HEK293 (cell line): ENCODE results near the gene COMP.

Experiments
- CTCF ChIA-PET: fragments of 350-600 bp; formaldehyde crosslinking; extraction: SDS; loops from one replicate; lab custom pipeline; 2021; ENCODE audit warnings: antibody characterized with exemption; lab: Yijun Ruan, JAX
- POLR2A ChIA-PET: fragments of 300-600 bp; formaldehyde crosslinking; extraction: SDS; loops from one replicate; lab custom pipeline; 2020; ENCODE audit warnings: antibody characterized with exemption, inconsistent platforms; lab: Yijun Ruan, JAX
- H3K27ac ChIP-seq: fragments of 200-500 bp; sonication (Bioruptor generic); 2 replicates; pipeline ENCODE4 v1.5.1; 2014; ENCODE audit warnings: low read depth, low read length, control low read depth, inconsistent platforms; ENCODE audit errors: extremely low read depth
- H3K36me3 ChIP-seq, 2 experiments: fragments of 200-500 bp in 1 of 2; sonication (Bioruptor generic) in 1 of 2; 1 replicate in 1 of 2; 2 replicates in 1 of 2; pipeline ENCODE4 v1.5.1; 2014 to 2017; ENCODE audit warnings: inconsistent platforms in 2 of 2, low read length in 2 of 2; ENCODE audit not compliant: control insufficient read depth in 2 of 2, insufficient read depth in 1 of 2
- H3K4me1 ChIP-seq: fragments of 200-500 bp; sonication (Bioruptor generic); 2 replicates; pipeline ENCODE4 v1.5.1; 2014; ENCODE audit warnings: mild to moderate bottlenecking, low read length, inconsistent platforms; ENCODE audit not compliant: control insufficient read depth, insufficient read depth
- H3K4me3 ChIP-seq: 2 replicates; pipeline ENCODE4 v1.5.1; 2011; ENCODE audit warnings: low read depth, mild to moderate bottlenecking, control low read depth, low read length, moderate library complexity
- H3K9me3 ChIP-seq: fragments of 200-500 bp; sonication (Bioruptor generic); 2 replicates; pipeline ENCODE4 v1.5.1; 2014; ENCODE audit warnings: low read depth, low read length, inconsistent platforms; ENCODE audit not compliant: control insufficient read depth, insufficient read depth
- KLF16 ChIP-seq: fragments of 450-650 bp; formaldehyde crosslinking; IDR thresholded peaks from 2 replicates; pipeline ENCODE4 v1.5.1; 2017; ENCODE audit warnings: missing biosample characterization, missing genetic modification characterization
- KLF9 ChIP-seq: fragments of 450-650 bp; formaldehyde crosslinking; IDR thresholded peaks from 2 replicates; pipeline ENCODE4 v1.5.1; 2016; ENCODE audit warnings: missing biosample characterization, missing genetic modification characterization, low read depth
- SP7 ChIP-seq: fragments of 450-650 bp; formaldehyde crosslinking; IDR thresholded peaks from 2 replicates; pipeline ENCODE4 v1.5.1; 2016; ENCODE audit warnings: missing biosample characterization, missing genetic modification characterization
- TCF7L2 ChIP-seq: IDR thresholded peaks from 2 replicates; pipeline ENCODE4 v1.6.1; 2011; ENCODE audit warnings: low read depth, mild to moderate bottlenecking, inconsistent platforms, low read length, moderate library complexity, borderline replicate concordance
- ZBTB20 ChIP-seq: fragments of 450-650 bp; formaldehyde crosslinking; IDR thresholded peaks from 2 replicates; pipeline ENCODE4 v1.5.1; 2016; ENCODE audit warnings: missing biosample characterization, missing genetic modification characterization
- ZBTB7A ChIP-seq: fragments of 450-650 bp; formaldehyde crosslinking; IDR thresholded peaks from 2 replicates; pipeline ENCODE4 v1.5.1; 2016; ENCODE audit warnings: low read depth, missing biosample characterization, missing genetic modification characterization
- ZBTB8A ChIP-seq: fragments of 450-650 bp; formaldehyde crosslinking; IDR thresholded peaks from 2 replicates; pipeline ENCODE4 v1.5.1; 2016; ENCODE audit warnings: missing biosample characterization, missing genetic modification characterization
- ZFP41 ChIP-seq: fragments of 450-650 bp; formaldehyde crosslinking; IDR thresholded peaks from 2 replicates; pipeline ENCODE4 v1.5.1; 2016; ENCODE audit warnings: missing biosample characterization, missing genetic modification characterization, borderline replicate concordance
- ZIC2 ChIP-seq: fragments of 450-650 bp; formaldehyde crosslinking; IDR thresholded peaks from 2 replicates; pipeline ENCODE4 v1.5.1; 2016; ENCODE audit warnings: missing biosample characterization, missing genetic modification characterization
- ZNF132 ChIP-seq: fragments of 450-650 bp; formaldehyde crosslinking; IDR thresholded peaks from 2 replicates; pipeline ENCODE4 v1.5.1; 2017; ENCODE audit warnings: missing biosample characterization, missing genetic modification characterization, borderline replicate concordance
- ZNF140 ChIP-seq: fragments of 450-650 bp; formaldehyde crosslinking; IDR thresholded peaks from 2 replicates; pipeline ENCODE4 v1.5.1; 2016; ENCODE audit warnings: missing biosample characterization, missing genetic modification characterization
- ZNF146 ChIP-seq: fragments of 450-650 bp; formaldehyde crosslinking; IDR thresholded peaks from 2 replicates; pipeline ENCODE4 v1.5.1; 2016; ENCODE audit warnings: missing biosample characterization, missing genetic modification characterization
- ZNF157 ChIP-seq: fragments of 450-650 bp; formaldehyde crosslinking; IDR thresholded peaks from 2 replicates; pipeline ENCODE4 v1.5.1; 2016; ENCODE audit warnings: missing biosample characterization, missing genetic modification characterization
- ZNF169 ChIP-seq: fragments of 450-650 bp; formaldehyde crosslinking; IDR thresholded peaks from 2 replicates; pipeline ENCODE4 v1.5.1; 2016; ENCODE audit warnings: missing biosample characterization, missing genetic modification characterization
- ZNF24 ChIP-seq: fragments of 450-650 bp; formaldehyde crosslinking; IDR thresholded peaks from 2 replicates; pipeline ENCODE4 v1.5.1; 2016; ENCODE audit warnings: missing biosample characterization, missing genetic modification characterization
- ZNF354C ChIP-seq: fragments of 450-650 bp; formaldehyde crosslinking; IDR thresholded peaks from 2 replicates; pipeline ENCODE4 v1.5.1; 2016; ENCODE audit warnings: missing biosample characterization, missing genetic modification characterization, low read depth, borderline replicate concordance
- ZNF394 ChIP-seq: fragments of 450-650 bp; formaldehyde crosslinking; IDR thresholded peaks from 2 replicates; pipeline ENCODE4 v1.5.1; 2016; ENCODE audit warnings: missing biosample characterization, missing genetic modification characterization, mild to moderate bottlenecking, moderate library complexity, borderline replicate concordance
- ZNF404 ChIP-seq: fragments of 450-650 bp; formaldehyde crosslinking; IDR thresholded peaks from 2 replicates; pipeline ENCODE4 v1.5.1; 2017; ENCODE audit warnings: missing biosample characterization, missing genetic modification characterization
- ZNF501 ChIP-seq: fragments of 450-650 bp; formaldehyde crosslinking; IDR thresholded peaks from 2 replicates; pipeline ENCODE4 v1.5.1; 2016; ENCODE audit warnings: missing biosample characterization, missing genetic modification characterization
- ZNF558 ChIP-seq: fragments of 450-650 bp; formaldehyde crosslinking; IDR thresholded peaks from 2 replicates; pipeline ENCODE4 v1.5.1; 2016; ENCODE audit warnings: missing biosample characterization, missing genetic modification characterization
- ZNF621 ChIP-seq: fragments of 450-650 bp; formaldehyde crosslinking; IDR thresholded peaks from 2 replicates; pipeline ENCODE4 v1.5.1; 2017; ENCODE audit warnings: missing biosample characterization, missing genetic modification characterization
- ZNF660 ChIP-seq: fragments of 450-650 bp; IDR thresholded peaks from 2 replicates; pipeline ENCODE4 v1.5.1; 2018; ENCODE audit warnings: missing biosample characterization, mild to moderate bottlenecking, missing genetic modification characterization
- ZNF776 ChIP-seq: fragments of 450-650 bp; formaldehyde crosslinking; IDR thresholded peaks from 2 replicates; pipeline ENCODE4 v1.5.0; 2017; ENCODE audit warnings: missing biosample characterization, missing genetic modification characterization, borderline replicate concordance
- ZNF792 ChIP-seq: fragments of 450-650 bp; formaldehyde crosslinking; IDR thresholded peaks from 2 replicates; pipeline ENCODE4 v1.5.1; 2016; ENCODE audit warnings: missing biosample characterization, missing genetic modification characterization
- ZNF843 ChIP-seq: fragments of 450-650 bp; formaldehyde crosslinking; IDR thresholded peaks from 2 replicates; pipeline ENCODE4 v1.5.1; 2016; ENCODE audit warnings: missing biosample characterization, missing genetic modification characterization
- ZSCAN23 ChIP-seq: fragments of 450-650 bp; formaldehyde crosslinking; IDR thresholded peaks from 2 replicates; pipeline ENCODE4 v1.5.1; 2016; ENCODE audit warnings: missing biosample characterization, missing genetic modification characterization
- TF ChIP-seq, protein P1 (sequence below): fragments of 450-650 bp; formaldehyde crosslinking; IDR thresholded peaks from 2 replicates; pipeline ENCODE4 v1.5.1; 2016; ENCODE audit warnings: missing biosample characterization, missing genetic modification characterization
- TF ChIP-seq, protein P2 (sequence below): fragments of 450-650 bp; formaldehyde crosslinking; IDR thresholded peaks from 2 replicates; pipeline ENCODE4 v1.5.1; 2016; ENCODE audit warnings: missing biosample characterization, missing genetic modification characterization

COMP gene

DNA sequence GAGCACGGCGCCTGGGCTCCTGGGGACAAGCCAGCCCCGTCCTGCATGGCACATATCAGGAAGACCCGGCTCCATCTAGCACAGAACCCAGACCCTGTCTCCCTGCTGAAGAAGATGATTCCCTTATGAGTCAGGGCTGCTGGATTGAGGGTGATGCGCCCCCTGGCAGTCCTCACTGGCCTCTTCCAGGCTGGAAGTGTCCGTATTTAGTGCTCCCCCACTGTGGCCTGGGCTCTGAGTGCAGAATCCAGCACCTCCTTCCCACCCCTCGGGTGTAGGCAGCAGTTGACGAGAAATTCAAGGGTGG, 14.9 kb downstream of the COMP start (continued):
- TF ChIP-seq ZSCAN23 (tag by site-specific recombination) = no peak
- TF ChIP-seq ZNF140 (tag by site-specific recombination) = no peak
- no peak for TF ChIP-seq ZBTB20
- TF ChIP-seq ZNF394 (tag by site-specific recombination) = no peak
- no peak for TF ChIP-seq ZNF354C (tag by site-specific recombination)
- no peak for TF ChIP-seq ZFP41 (tag by site-specific recombination)

DNA sequence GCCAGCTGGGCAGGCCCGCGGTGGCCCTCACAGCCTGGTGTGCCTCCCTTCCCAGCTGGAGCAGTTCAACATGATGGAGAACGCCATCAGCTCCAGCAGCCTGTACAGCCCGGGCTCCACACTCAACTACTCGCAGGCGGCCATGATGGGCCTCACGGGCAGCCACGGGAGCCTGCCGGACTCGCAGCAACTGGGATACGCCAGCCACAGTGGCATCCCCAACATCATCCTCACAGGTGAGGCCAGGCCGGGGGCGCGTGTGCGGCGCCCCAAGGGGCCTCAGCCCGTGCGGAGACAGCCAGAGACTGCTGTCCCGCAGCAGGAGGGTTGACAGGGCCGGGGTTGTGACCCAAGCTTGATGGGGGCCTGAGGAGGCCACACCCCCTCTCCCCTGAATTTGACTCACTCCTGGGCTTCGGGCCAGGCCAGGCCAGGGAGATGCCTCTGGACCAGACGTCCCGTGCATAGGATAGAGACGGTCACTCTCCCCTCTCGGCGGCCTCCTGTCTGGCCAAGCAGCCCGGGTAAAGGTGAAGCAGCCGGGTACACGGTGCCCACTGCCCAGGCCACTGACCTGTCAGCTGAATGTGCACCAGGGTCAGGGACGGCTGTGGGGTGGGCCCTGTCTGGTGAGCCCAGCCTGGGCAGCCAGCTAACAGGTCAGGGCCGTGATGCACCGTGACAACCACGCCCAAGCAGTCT, 15.4 kb downstream of the COMP start:
- Histone ChIP-seq H3K9me3 (no peaks in the 10 kb centered on the region), H3K27ac (no peak overlapping the region), H3K36me3 (no peaks in the 10 kb centered on the region), H3K4me3 (no peak overlapping the region), H3K4me1 (no peaks in the 10 kb centered on the region)
- CTCF ChIA-PET = interaction anchor here (0.5 to 0.6 kb wide), 2 partner anchors 10 to 155 kb away, joined by 3 to 4 read pairs; no protein-coding TSS in a partner anchor
- TF ChIP-seq, protein P1, sequence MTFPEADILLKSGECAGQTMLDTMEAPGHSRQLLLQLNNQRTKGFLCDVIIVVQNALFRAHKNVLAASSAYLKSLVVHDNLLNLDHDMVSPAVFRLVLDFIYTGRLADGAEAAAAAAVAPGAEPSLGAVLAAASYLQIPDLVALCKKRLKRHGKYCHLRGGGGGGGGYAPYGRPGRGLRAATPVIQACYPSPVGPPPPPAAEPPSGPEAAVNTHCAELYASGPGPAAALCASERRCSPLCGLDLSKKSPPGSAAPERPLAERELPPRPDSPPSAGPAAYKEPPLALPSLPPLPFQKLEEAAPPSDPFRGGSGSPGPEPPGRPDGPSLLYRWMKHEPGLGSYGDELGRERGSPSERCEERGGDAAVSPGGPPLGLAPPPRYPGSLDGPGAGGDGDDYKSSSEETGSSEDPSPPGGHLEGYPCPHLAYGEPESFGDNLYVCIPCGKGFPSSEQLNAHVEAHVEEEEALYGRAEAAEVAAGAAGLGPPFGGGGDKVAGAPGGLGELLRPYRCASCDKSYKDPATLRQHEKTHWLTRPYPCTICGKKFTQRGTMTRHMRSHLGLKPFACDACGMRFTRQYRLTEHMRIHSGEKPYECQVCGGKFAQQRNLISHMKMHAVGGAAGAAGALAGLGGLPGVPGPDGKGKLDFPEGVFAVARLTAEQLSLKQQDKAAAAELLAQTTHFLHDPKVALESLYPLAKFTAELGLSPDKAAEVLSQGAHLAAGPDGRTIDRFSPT (tag by site-specific recombination) = 0 out of 2 replicates have a peak, but pooled peaks have one; percentile 23
- TF ChIP-seq ZNF792 (tag by site-specific recombination) = no peak
- POLR2A ChIA-PET = no interaction called here

DNA sequence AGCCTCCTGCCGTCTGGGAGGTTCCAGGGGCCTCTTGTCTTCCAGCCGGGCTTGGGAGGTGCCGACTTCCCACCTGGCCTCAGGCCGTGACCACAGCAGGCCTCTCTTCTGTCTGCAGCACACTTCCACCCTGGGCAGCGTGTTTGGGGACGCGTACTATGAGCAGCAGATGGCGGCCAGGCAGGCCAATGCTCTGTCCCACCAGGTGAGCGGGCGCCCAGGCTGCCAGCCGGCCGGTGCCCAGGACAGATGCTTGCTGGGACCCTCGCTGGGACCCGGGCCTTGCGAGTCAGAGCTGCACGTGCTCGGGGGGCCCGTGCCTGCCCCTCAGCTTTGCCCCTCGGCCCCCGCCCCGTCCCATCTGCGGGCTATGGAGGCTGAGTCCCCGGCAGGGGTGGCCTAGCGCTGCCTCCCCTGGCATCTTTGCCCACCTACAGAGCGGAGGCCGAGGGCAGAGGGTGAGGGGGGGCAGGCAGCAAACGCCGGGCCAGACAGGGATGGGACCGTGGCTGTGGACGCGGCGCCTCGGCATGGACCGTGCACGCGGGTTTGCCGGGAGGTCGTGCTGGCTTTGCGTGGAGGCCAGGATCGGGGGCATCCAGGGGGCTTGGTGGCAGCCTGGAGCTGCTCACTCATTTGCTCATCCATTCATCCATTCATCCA, 16.2 kb downstream of the COMP start:
- Histone ChIP-seq H3K9me3 (no peaks in the 10 kb centered on the region), H3K4me1 (no peaks in the 10 kb centered on the region), H3K4me3 (no peak overlapping the region), H3K36me3 (no peaks in the 10 kb centered on the region), H3K27ac (no peak overlapping the region)
- ChIA-PET POLR2A (no interaction called here), CTCF (interaction anchor here (0.5 kb wide), 1 partner anchor 9 kb away, joined by 4 read pairs; no protein-coding TSS in a partner anchor)
- TF ChIP-seq ZBTB8A (tag by site-specific recombination) (no peak), ZNF146 (no peak), ZNF843 (no peak)

DNA sequence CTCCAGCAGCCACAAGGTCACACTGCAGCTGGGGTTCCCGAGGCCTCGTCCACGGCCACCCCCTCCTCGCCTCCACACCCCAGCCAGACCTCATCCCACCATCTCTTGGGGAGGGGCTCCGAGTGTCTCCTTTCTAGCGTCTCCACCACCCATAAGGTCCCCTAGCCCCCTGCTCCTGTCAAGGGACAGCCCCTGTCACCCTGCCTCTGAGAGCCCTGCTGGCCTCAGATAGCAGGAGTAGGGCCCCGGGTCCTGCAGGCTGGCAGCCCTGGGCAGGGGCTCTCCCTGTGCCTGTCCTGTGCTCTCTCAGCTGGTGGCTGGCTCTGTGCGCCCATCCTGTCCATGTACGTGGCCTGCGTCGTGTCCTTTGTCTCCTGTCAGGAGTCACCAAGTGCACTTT, 17.0 kb downstream of the COMP start:
- ChIA-PET CTCF (interaction anchor here (0.5 to 1.1 kb wide), 3 partner anchors 71 to 97 kb away, joined by 7 read pairs; no protein-coding TSS in a partner anchor), POLR2A (no interaction called here)
- H3K27ac ChIP-seq = no peak overlapping the region
- TF ChIP-seq ZNF132 (tag by site-specific recombination) = no peak
- TF ChIP-seq ZNF394 (tag by site-specific recombination) = no peak
- no peak for TF ChIP-seq ZNF404
- TF ChIP-seq ZNF501 (tag by site-specific recombination) = no peak
- no peak for TF ChIP-seq ZNF169 (tag by site-specific recombination)
- TF ChIP-seq KLF9 (tag by site-specific recombination) = no peak
- TF ChIP-seq ZNF776 (tag by site-specific recombination) = no peak
- no peak for TF ChIP-seq ZNF621 (tag by site-specific recombination)
- TF ChIP-seq TCF7L2 = no peak
- no peak for TF ChIP-seq ZBTB8A (tag by site-specific recombination)
- no peak for TF ChIP-seq ZNF558 (tag by site-specific recombination)
- no peak for TF ChIP-seq ZIC2 (tag by site-specific recombination)
- TF ChIP-seq ZNF660 (tag by site-specific recombination) = no peak
- TF ChIP-seq ZNF24 (tag by site-specific recombination) = no peak
- no peak for TF ChIP-seq KLF16 (tag by site-specific recombination)
- TF ChIP-seq SP7 (tag by site-specific recombination) = no peak
- no peak for TF ChIP-seq ZBTB7A (tag by site-specific recombination)
- TF ChIP-seq ZNF157 = no peak
- TF ChIP-seq, protein P2, sequence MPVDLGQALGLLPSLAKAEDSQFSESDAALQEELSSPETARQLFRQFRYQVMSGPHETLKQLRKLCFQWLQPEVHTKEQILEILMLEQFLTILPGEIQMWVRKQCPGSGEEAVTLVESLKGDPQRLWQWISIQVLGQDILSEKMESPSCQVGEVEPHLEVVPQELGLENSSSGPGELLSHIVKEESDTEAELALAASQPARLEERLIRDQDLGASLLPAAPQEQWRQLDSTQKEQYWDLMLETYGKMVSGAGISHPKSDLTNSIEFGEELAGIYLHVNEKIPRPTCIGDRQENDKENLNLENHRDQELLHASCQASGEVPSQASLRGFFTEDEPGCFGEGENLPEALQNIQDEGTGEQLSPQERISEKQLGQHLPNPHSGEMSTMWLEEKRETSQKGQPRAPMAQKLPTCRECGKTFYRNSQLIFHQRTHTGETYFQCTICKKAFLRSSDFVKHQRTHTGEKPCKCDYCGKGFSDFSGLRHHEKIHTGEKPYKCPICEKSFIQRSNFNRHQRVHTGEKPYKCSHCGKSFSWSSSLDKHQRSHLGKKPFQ (tag by site-specific recombination) = no peak

More for the DNA sequence above, 17.0 kb downstream of the COMP start:
- no peaks in the 10 kb centered on the region for H3K9me3 ChIP-seq
- H3K4me1 ChIP-seq = no peaks in the 10 kb centered on the region
- H3K4me3 ChIP-seq = no peak overlapping the region
- no peaks in the 10 kb centered on the region for H3K36me3 ChIP-seq
